Measurements from ENCODE around the gene GJC1.

- TF ChIP-seq CTCF (conservative IDR thresholded peaks at IDR 0.05 in 1 of 2, IDR thresholded peaks at IDR 0.05 in 1 of 2; ENCODE audit: extremely low read depth in 1 of 2, insufficient read depth in 1 of 2, low read depth in 1 of 2, low read length in 2 of 2) (no peak), EZH2 (IDR thresholded peaks at IDR 0.05; ENCODE audit: borderline replicate concordance, low read length) (no peak)
Measured at GRCh38 chr17:44807817-44808155, 22.3 kb downstream of the GJC1 start.
